K562 (cell line): Measurements from ENCODE around the gene MMP23B. TPM values are rescaled to one million over a fixed set of nuclear protein-coding genes. Genes with fewer than 3 reads are reported as not detected.

ENCODE experiments used
- ATAC-seq: fragments of 200-7000 bp; cut with Tn5 transposase; 3 replicates; pipeline ENCODE4 v1.9.1; 2020; ENCODE audit warnings: moderate library complexity
- BruUV-seq: library from RNA; stranded (reverse); fragments of 400-500 nt; replicated peaks from 2 replicates; lab custom pipeline; 2021; lab: Mats Ljungman, UMichigan
- CTCF ChIA-PET: fragments of 300-600 bp; formaldehyde crosslinking; extraction: SDS; loops from one replicate; lab custom pipeline; 2021; ENCODE audit warnings: low intra/inter-chr PET ratio; lab: Yijun Ruan, JAX
- POLR2A ChIA-PET: fragments of 300-600, 350-650 bp; sonication (Branson Sonifier 250); formaldehyde crosslinking; extraction: SDS; loops from one replicate; lab custom pipeline; 2021; ENCODE audit warnings: antibody characterized with exemption, inconsistent platforms; lab: Yijun Ruan, JAX
- DNase-seq, 4 experiments: peaks; one replicate each; pipeline versions ENCODE4 v3.0.0 to v3.0.0-alpha.2; 2011 to 2018; ENCODE audit warnings: low spot score in 3 of 4, mixed read lengths in 3 of 4; ENCODE audit errors: extremely low read depth in 1 of 4
- FAIRE-seq: peaks from 2 replicates; lab custom pipeline; 2011; peaks lifted over from hg19 to GRCh38; lab: Jason Lieb, UNC
- H2AFZ ChIP-seq: 2 replicates; pipeline ENCODE4 v1.6.0; 2011; ENCODE audit warnings: low read depth, low read length, control low read depth, inconsistent platforms
- H3K27ac ChIP-seq: fragments of 200-600 bp; 3 replicates; pipeline ENCODE4 v1.8.0; 2011; ENCODE audit warnings: low read depth, mild to moderate bottlenecking, control low read depth, inconsistent platforms, low read length, moderate library complexity, mixed read lengths; ENCODE audit errors: extremely low read depth
- H3K27me3 ChIP-seq, 2 experiments: fragments of 300-600 bp in 1 of 2; 2 replicates in 1 of 2; 3 replicates in 1 of 2; pipeline versions ENCODE4 v1.6.0 to v1.8.0; 2011; ENCODE audit warnings: inconsistent platforms in 2 of 2, low read length in 2 of 2, mild to moderate bottlenecking in 1 of 2, mixed read lengths in 1 of 2, moderate library complexity in 1 of 2; ENCODE audit not compliant: control insufficient read depth in 2 of 2, insufficient read depth in 2 of 2
- H3K36me3 ChIP-seq: fragments of 300-600 bp; 3 replicates; pipeline ENCODE4 v1.8.0; 2011; ENCODE audit warnings: mild to moderate bottlenecking, low read length, inconsistent platforms; ENCODE audit not compliant: control insufficient read depth, insufficient read depth
- H3K4me1 ChIP-seq, 2 experiments: fragments of 200-600 bp in 1 of 2; replicated peaks in 1 of 2; 2 replicates in 1 of 2; 3 replicates in 1 of 2; pipeline versions ENCODE4 v1.5.1 to v1.8.0; 2011; ENCODE audit warnings: inconsistent platforms in 2 of 2, low read length in 2 of 2, mild to moderate bottlenecking in 1 of 2, mixed read lengths in 1 of 2, moderate library complexity in 1 of 2; ENCODE audit not compliant: control insufficient read depth in 2 of 2, insufficient read depth in 2 of 2
- H3K4me2 ChIP-seq: 2 replicates; pipeline ENCODE4 v1.6.1; 2011; ENCODE audit warnings: low read length, control low read depth, inconsistent platforms, mixed read lengths; ENCODE audit not compliant: insufficient read depth
- H3K4me3 ChIP-seq: fragments of 200-600 bp; sonication (generic), shearing (Covaris generic); 2 replicates; pipeline ENCODE4 v1.5.1; 2016; ENCODE audit warnings: control low read depth, inconsistent platforms
- H3K79me2 ChIP-seq: fragments of 200-600 bp; 3 replicates; pipeline ENCODE4 v1.8.0; 2011; ENCODE audit warnings: low read length, inconsistent platforms; ENCODE audit not compliant: control insufficient read depth, insufficient read depth
- H3K9ac ChIP-seq, 2 experiments: 2 replicates each; pipeline versions ENCODE4 v1.6.0 to v1.6.1; 2011; ENCODE audit warnings: low read depth in 2 of 2, low read length in 2 of 2, control low read depth in 1 of 2, inconsistent platforms in 1 of 2, mild to moderate bottlenecking in 1 of 2, mixed read lengths in 1 of 2; ENCODE audit not compliant: insufficient read depth in 1 of 2
- H3K9me1 ChIP-seq: one replicate; pipeline ENCODE4 v1.6.0; 2011; ENCODE audit warnings: inconsistent platforms, mild to moderate bottlenecking, low read length, moderate library complexity; ENCODE audit not compliant: control insufficient read depth, insufficient read depth
- H3K9me3 ChIP-seq: replicated peaks from 2 replicates; pipeline ENCODE4 v1.5.1; 2011; ENCODE audit warnings: low read depth, low read length, inconsistent platforms; ENCODE audit not compliant: control insufficient read depth, insufficient read depth
- H4K20me1 ChIP-seq: replicated peaks from 2 replicates; pipeline ENCODE4 v1.6.1; 2011; ENCODE audit warnings: low read length, inconsistent platforms, mixed read lengths; ENCODE audit not compliant: control insufficient read depth, insufficient read depth
- CBX3 ChIP-seq, 2 experiments: IDR thresholded peaks; 1 replicate in 1 of 2; 2 replicates in 1 of 2; pipeline ENCODE4 v1.6.1; 2012; ENCODE audit warnings: inconsistent platforms in 2 of 2, low read length in 2 of 2, borderline replicate concordance in 1 of 2, control low read depth in 1 of 2
- MAFF ChIP-seq: IDR thresholded peaks from 2 replicates; pipeline ENCODE4 v1.6.1; 2012; ENCODE audit warnings: low read length, improper control_type of control experiment
- NCOR1 ChIP-seq: fragments of 450-650 bp; IDR thresholded peaks from 2 replicates; pipeline ENCODE4 v1.6.1; 2016; ENCODE audit warnings: mild to moderate bottlenecking, moderate library complexity
- NR1H2 ChIP-seq: sonication (generic); formaldehyde crosslinking; IDR thresholded peaks from 2 replicates; pipeline ENCODE4 v1.4.0; 2020; ENCODE audit warnings: mild to moderate bottlenecking, missing genetic modification reagents
- POLR2A ChIP-seq: fragments of 450-650 bp; conservative IDR thresholded peaks from 2 replicates; pipeline ENCODE4 v1.6.1; 2016
- ZNF184 ChIP-seq: sonication (generic); formaldehyde crosslinking; IDR thresholded peaks from 2 replicates; pipeline ENCODE4 v1.5.0; 2020; ENCODE audit warnings: missing genetic modification reagents
- WGBS: fragments of 100-300 bp; shearing (Covaris generic); methylation state at CpG from one replicate; pipeline ENCODE4 v1.1.6; 2016; ENCODE audit warnings: low coverage, mixed read lengths; ENCODE audit not compliant: insufficient coverage; ENCODE audit errors: missing lambda C conversion rate; 5-methylcytosine and 5-hydroxymethylcytosine counted together
- in situ Hi-C: fragments of 300-500 bp; cut with MboI; formaldehyde crosslinking; loops from 4 replicates; pipeline ENCODE4 v1.15.0; 2018; ENCODE audit warnings: inconsistent platforms, mixed read lengths
- intact Hi-C: fragments of 100-400 bp; cut with micrococcal nuclease; formaldehyde crosslinking; loops from 2 replicates; pipeline ENCODE4 v1.14.2; 2022
- polyA plus RNA-seq, 8 experiments: library from polyadenylated mRNA; depleted of rRNA in 4 of 8; stranded (reverse) in 5 of 8; unstranded in 3 of 8; fragments of >200 nt; fragmentation: Nextera tagmentation in 2 of 8; fragmentation: Illumina TruSeq in 1 of 8; extraction: Ambion mirVana in 2 of 8; extraction: Trizol in 1 of 8; gene quantifications; 2 replicates each; pipeline versions ENCODE4 v1.2.1 to v1.2.3, GENCODE V29; 2011 to 2014; ENCODE audit warnings: inconsistent platforms in 1 of 8, missing spikeins in 1 of 8
- total RNA-seq, 7 experiments: library from RNA; depleted of rRNA in 6 of 7; stranded (reverse); fragments of >200 nt in 6 of 7; fragmentation: Illumina TruSeq in 2 of 7; extraction: Trizol in 2 of 7; gene quantifications; 2 replicates each; pipeline versions ENCODE4 v1.2.1 to v1.2.3, GENCODE V29; 2011 to 2021; ENCODE audit warnings: low replicate concordance in 1 of 7
- TF ChIP-seq, protein P1 (sequence below): fragments of 250-450 bp; sonication (Bioruptor Pico); IDR thresholded peaks from 2 replicates; pipeline ENCODE4 v1.5.0; 2021; ENCODE audit warnings: mild to moderate bottlenecking, borderline replicate concordance
- TF ChIP-seq, protein P2 (sequence below): sonication (generic); formaldehyde crosslinking; IDR thresholded peaks from 2 replicates; pipeline ENCODE4 v1.8.0; 2022; ENCODE audit warnings: missing genetic modification reagents, mild to moderate bottlenecking, borderline replicate concordance
- TF ChIP-seq, protein P3 (sequence below): fragments of 450-650 bp; formaldehyde crosslinking; IDR thresholded peaks from 2 replicates; pipeline ENCODE4 v1.4.0; 2020; ENCODE audit warnings: mild to moderate bottlenecking, moderate library complexity

MMP23B gene
- total and polyA plus RNA-seq, 9 of the 15 experiments (the other 6 are each of a cell fraction or from before 2014, with no cell fraction given), result 0.28 to 1.2 (median 0.41) TPM; not detected in 5

DNA sequence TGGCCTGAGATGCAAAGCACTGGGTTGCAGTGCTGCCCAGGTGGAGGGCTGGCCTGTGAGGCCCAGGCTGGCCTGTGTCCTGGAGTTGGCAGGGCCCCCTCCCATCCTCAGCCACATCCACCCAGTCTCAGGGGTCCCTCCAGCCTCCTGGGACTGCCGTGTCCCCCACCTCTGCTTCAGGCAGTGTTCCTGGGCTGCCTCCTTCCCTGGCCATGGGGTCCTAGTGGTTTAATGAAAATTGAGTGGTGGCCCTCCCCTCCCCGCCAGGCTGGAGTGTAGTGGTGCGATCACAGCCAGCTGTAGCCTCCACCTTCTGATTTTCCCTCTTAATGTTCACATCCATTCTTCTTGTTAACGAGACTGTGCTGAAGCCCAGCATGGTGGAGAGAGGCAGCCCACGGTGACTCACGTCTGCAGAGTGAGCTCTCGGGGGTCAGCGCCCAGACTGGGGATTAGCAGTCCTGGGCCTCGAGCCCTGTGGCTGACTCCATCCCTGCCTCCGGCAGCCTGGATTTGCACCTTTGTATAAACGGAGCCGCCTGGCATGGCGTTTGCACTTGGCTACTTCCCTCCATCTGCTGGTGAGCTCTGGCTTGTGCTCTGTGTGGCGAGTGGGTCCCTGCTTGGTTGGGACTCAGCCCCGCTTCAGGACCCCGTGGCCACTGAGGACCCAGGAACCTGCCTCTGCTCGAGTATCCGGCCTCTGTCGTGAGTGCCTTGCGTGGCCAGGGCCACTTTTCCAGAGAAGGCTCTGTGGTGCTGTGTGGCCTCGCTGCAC, 9.8 kb upstream of the MMP23B start:
- Histone ChIP-seq H3K36me3 (peaks cover 9% of the 10 kb centered on the region; the same call in 2 of the 3 replicates), H3K27me3 (no peaks in the 10 kb centered on the region), H3K79me2 (no peaks in the 10 kb centered on the region), H3K9ac (peak overlapping the region in 1 of 2 experiments; percentile 73; a peak in 2 of 4 replicates), H3K9me3 (no peaks in the 10 kb centered on the region), H3K4me1 (peaks cover under 1 to 91% of the 10 kb centered on the region in 2 experiments; a peak in 3 of 5 replicates), H3K4me3 (no peak overlapping the region), H3K9me1 (no peaks in the 10 kb centered on the region), H4K20me1 (peaks cover 11% of the 10 kb centered on the region; the same call in 1 of the 2 replicates), H3K27ac (no peak overlapping the region), H2AFZ (no peak overlapping the region), H3K4me2 (no peak overlapping the region)
- intact Hi-C loops, result no loop called here
- DNase-seq (no peak), ATAC-seq (no peak), FAIRE-seq (peak; percentile 26)
- WGBS, result 40% methylated on average over 21 of the region's 21 CpGs
- ChIA-PET POLR2A (interaction anchor here (0.5 to 1.1 kb wide), 5 partner anchors 34 to 165 kb away, joined by 3 to 5 read pairs (median 3); no protein-coding TSS in a partner anchor), CTCF (no interaction called here)
- no TSS peak for BruUV-seq
- in situ Hi-C loops, result no loop called here
- TF ChIP-seq POLR2A (no peak), NCOR1 (no peak), NR1H2 (CRISPR knock-in tag) (no peak), MAFF (no peak), CBX3 (IDR thresholded peaks at IDR 0.05; ENCODE audit: borderline replicate concordance in 1 of 2, low read length in 2 of 2) (no peak), ZNF184 (CRISPR knock-in tag) (no peak)
- TF ChIP-seq, protein P1, sequence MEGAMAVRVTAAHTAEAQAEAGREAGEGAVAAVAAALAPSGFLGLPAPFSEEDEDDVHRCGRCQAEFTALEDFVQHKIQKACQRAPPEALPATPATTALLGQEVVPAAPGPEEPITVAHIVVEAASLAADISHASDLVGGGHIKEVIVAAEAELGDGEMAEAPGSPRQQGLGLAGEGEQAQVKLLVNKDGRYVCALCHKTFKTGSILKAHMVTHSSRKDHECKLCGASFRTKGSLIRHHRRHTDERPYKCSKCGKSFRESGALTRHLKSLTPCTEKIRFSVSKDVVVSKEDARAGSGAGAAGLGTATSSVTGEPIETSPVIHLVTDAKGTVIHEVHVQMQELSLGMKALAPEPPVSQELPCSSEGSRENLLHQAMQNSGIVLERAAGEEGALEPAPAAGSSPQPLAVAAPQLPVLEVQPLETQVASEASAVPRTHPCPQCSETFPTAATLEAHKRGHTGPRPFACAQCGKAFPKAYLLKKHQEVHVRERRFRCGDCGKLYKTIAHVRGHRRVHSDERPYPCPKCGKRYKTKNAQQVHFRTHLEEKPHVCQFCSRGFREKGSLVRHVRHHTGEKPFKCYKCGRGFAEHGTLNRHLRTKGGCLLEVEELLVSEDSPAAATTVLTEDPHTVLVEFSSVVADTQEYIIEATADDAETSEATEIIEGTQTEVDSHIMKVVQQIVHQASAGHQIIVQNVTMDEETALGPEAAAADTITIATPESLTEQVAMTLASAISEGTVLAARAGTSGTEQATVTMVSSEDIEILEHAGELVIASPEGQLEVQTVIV (CRISPR knock-in tag), result no peak
- TF ChIP-seq, protein P2, sequence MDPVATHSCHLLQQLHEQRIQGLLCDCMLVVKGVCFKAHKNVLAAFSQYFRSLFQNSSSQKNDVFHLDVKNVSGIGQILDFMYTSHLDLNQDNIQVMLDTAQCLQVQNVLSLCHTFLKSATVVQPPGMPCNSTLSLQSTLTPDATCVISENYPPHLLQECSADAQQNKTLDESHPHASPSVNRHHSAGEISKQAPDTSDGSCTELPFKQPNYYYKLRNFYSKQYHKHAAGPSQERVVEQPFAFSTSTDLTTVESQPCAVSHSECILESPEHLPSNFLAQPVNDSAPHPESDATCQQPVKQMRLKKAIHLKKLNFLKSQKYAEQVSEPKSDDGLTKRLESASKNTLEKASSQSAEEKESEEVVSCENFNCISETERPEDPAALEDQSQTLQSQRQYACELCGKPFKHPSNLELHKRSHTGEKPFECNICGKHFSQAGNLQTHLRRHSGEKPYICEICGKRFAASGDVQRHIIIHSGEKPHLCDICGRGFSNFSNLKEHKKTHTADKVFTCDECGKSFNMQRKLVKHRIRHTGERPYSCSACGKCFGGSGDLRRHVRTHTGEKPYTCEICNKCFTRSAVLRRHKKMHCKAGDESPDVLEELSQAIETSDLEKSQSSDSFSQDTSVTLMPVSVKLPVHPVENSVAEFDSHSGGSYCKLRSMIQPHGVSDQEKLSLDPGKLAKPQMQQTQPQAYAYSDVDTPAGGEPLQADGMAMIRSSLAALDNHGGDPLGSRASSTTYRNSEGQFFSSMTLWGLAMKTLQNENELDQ (CRISPR knock-in tag), result no peak
- TF ChIP-seq, protein P3, sequence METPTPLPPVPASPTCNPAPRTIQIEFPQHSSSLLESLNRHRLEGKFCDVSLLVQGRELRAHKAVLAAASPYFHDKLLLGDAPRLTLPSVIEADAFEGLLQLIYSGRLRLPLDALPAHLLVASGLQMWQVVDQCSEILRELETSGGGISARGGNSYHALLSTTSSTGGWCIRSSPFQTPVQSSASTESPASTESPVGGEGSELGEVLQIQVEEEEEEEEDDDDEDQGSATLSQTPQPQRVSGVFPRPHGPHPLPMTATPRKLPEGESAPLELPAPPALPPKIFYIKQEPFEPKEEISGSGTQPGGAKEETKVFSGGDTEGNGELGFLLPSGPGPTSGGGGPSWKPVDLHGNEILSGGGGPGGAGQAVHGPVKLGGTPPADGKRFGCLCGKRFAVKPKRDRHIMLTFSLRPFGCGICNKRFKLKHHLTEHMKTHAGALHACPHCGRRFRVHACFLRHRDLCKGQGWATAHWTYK (CRISPR knock-in tag), result no peak
